Measurements from ENCODE around the gene CPNE6.
"Not testable (repeated sequence)": the region's sequence is repeated elsewhere in the genome, so short reads cannot be mapped to it uniquely, and the experiment has no call there.

CPNE6 gene

GRCh38 chr14:24071144-24071697 is at the start of gene CPNE6:
TSS of gene CPNE6 (plus strand) at chr14:24071562. CDS start at chr14:24072937, 1,375 bp downstream.
- no peak for DNase-seq

- DNase-seq, result not testable (repeated sequence)
These were observed 46.4 kb upstream of the CPNE6 start for GRCh38 chr14:24024939-24025418.

DNA sequence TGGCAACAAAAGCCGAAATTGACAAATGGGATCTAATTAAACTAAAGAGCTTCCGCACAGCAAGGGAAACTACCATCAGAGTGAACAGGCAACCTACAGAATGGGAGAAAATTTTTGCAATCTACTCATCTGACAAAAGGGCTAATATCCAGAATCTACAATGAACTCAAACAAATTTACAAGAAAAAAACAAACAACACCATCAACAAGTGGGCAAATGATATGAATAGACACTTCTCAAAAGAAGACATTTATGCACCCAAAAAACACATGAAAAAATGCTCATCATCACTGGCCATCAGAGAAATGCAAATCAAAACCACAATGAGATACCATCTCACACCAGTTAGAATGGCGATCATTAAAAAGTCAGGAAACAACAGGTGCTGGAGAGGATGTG is 41.7 kb upstream of the CPNE6 start:
- not testable (repeated sequence) for DNase-seq

DNA sequence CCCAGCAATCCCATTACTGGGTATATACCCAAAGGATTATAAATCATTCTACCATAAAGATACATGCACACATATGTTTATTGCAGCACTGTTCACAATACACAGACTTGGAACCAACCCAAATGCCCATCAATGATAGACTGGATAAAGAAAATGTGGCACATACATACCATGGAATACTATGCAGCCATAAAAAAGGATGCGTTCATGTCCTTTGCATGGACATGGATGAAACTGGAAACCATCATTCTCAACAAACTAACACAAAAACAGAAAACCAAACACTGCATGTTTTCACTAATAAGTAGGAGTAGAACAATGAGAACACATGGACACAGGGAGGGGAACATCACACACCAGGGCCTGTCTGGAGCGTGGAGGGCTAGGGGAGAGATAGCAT is 40.0 kb upstream of the CPNE6 start:
- DNase-seq, result not testable (repeated sequence)

GRCh38 chr14:24032727-24033418 is 38.5 kb upstream of the CPNE6 start:
- no peak for DNase-seq

DNA sequence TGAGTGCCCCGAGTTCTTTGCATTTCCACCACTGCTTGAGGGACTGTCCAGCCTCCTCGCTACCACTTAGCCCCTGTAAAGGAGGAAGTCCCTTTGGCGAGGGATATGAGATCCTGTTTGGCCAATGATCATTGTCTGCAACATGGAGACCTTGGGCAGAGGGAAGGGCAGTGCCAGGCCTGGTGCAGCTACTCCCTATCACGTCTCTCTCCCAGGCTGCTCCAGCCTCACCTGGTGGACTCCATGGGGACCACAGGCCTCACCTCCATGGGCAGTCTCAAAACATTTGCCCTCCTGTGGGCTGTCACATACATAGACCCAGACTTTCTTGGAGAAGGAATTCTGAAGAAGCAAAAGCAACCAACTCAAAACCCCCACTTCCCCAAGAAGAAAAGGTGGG is 35.6 kb upstream of the CPNE6 start:
- peak; percentile 32 for DNase-seq

DNA sequence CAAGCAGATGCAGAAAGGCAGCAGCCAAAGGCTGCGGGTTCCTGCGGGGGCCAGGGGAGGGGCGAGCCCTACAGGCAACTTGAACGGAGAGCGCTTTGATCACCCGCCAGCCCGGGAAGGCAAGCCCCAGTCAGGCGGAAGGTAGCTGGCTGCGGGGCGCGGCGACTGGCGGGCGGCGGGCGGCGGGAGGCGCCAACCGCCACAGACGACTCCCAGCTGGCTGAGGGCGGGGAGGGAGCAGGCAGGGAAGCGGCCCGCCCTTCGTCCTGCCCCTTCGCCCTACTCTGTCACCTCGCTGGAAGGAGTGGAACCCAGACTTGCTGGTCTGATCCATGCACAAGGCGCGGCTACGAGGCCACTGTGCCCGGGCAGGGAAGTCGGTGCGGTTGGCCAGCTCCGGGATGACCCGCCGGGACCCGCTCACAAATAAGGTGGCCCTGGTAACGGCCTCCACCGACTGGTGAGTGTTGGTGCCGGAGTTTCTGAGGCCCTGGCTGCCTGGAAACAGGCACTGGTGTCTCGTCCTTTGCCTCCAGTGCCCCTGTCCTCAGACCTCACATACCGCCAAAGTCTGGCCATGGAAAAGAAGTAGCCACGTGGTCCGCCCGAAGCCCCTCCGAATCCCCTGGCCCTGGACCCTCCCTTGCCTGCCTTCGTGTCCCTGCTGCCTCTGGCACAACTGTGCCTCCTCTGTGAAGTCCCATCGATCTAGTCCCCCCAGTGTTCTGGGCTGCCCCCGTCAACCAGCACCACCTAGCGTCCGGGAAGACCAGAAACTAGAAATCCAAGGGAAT is 35.0 kb upstream of the CPNE6 start:
- peak; percentile 85 for DNase-seq

DNA sequence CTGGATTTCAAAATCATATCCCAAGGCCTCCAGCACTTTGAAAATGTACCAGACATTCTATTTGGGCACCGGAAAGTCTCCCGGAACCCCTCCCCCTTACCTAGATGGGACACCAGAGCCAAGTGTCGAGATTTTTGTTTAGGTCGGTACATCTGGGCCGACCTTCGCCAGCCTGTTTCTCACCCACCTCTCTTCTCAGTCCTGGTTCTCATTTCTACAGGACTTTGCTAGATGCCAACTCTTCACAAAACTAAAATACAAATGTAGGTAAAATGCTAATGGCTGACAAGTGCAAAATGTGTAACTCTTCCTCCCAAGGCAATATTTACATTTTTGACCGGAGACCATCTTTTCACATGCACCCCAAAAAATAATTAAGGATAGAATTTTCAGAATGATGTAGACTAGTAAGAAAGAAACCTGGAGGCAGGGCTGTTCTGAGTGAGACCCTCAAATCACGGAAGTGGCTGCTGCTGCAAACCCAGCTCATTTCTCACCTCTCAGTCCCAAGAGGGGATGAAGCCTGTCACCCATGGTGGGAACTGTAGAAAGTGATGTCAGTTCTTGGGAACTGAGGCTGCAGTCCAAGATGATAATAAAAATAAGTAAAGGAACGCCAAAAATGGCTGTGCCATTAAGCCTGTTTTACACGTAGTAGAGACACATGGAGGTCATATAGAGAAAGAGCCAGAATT is 34.3 kb upstream of the CPNE6 start:
- not testable (repeated sequence) for DNase-seq

DNA sequence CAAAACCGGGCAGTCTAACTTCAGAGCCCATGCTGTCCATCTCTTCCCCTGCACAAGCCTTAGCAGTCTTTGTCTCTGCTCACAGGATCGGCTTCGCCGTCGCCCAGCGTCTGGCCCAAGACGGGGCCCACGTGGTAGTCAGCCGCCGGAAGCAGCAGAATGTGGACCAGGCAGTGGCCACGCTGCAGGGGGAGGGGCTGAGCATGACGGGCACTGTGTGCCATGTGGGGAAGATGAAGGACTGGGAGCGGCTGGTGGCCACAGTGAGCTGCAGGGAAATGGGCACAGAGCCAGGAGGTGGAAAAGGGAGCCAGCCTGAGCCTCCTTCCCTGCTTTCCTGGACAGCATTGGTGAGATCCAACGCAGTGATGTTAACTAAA is 33.7 kb upstream of the CPNE6 start:
- peak; percentile 78 for DNase-seq

DNA sequence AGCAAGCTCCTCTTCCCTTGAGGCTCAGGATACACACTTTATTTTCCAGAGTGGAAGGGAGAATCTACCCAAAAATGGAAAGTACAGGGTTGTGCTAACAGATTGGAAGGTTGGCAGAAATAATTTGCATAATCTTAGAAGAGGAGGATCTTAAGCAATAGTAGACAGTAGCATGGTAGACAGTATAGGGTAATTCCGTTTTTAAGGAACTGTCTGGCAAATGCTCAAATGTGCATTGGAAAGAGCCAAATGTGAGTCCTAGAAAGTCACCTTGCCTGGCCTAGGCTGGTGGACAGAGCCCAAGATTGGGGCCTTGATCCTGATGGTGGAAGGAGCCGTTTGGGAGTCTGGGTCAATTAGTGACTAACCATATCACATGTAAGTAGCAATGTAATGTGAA is 32.7 kb upstream of the CPNE6 start:
- DNase-seq, result no peak

- no peak for DNase-seq
These were observed 30.7 kb upstream of the CPNE6 start for GRCh38 chr14:24040692-24041091.

DNA sequence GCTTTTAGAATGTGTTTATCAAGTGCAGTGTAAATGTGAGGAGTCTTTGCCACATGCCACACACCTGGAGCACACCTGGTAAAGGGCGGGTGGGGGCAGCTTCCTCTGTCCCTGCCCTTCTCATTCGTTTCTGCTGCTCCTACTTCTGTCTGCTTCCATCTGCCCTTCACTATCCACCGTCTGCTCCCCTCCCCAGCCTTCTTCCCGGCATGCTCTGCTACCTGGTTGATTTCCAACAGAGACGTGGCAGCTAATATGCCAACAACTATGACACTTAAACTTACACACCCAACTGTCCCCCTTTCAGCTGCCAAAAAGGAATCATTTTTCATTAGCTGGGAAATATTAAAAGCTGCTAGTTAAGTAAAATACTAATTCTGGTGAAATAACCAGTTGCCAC is 28.6 kb upstream of the CPNE6 start:
- DNase-seq, result no peak

GRCh38 chr14:24049002-24049401 is 22.4 kb upstream of the CPNE6 start:
- DNase-seq, result not testable (repeated sequence)

DNA sequence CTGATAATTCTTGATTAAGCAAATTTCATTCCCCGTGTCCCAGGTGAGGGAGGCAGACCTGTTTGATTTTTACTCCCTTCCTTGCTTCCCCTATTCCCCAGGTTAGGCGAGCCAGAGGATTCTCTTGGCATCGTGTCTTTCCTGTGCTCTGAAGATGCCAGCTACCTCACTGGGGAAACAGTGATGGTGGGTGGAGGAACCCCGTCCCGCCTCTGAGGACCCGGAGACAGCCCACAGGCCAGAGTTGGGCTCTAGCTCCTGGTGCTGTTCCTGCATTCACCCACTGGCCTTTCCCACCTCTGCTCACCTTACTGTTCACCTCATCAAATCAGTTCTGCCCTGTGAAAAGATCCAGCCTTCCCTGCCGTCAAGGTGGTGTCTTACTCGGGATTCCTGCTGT is 20.6 kb upstream of the CPNE6 start:
- DNase-seq, result not testable (repeated sequence)

- DNase-seq, result no peak
These were observed 20.1 kb upstream of the CPNE6 start for GRCh38 chr14:24051176-24051788.

- DNase-seq, result peak; percentile 42
These were observed 19.3 kb upstream of the CPNE6 start, which contains the start of gene CARMIL3 for GRCh38 chr14:24051789-24052655. TSS of gene CARMIL3 (plus strand) at chr14:24052009. CDS start at chr14:24052154, 145 bp downstream.

DNA sequence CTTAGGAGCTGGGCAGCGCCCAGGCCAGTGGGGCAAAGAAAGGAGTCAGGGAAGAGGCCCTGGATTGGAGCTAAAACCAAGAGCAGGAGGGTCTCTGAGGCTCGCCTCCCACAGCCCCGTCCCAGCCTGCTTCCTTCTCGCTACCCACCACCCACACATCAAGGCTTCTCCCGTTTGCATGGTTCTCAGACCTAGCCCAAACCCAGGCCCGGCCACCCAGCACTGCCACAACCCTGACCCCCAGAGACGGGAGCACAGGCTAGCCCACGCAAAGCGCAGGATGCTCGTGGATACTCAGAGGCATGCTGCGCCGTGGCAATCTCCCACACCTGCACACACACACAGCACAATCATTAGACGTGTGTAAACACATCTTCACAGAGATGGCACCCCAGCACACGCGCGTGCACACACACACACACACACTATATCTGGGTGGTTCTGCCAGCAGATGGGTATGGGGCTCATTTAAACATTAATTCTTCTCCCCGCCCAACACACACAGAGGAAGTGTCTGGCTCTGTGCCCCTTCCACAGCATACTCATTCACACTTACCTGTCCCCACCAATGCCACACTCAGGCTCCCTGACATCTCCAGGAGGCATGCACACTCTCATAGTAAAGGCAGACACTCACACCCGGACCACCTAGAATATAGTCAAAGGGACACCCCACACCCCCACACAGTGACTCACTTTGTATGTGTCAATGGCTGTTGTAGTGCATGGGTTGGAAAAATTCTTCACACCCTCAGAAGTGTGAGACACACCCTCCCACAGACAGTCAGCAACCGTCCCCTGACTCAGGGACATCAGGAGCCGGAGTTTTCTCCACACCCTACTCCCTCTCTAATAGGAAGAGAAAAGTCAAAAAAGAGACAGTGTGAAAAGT is 18.5 kb upstream of the CPNE6 start:
- no peak for DNase-seq

DNA sequence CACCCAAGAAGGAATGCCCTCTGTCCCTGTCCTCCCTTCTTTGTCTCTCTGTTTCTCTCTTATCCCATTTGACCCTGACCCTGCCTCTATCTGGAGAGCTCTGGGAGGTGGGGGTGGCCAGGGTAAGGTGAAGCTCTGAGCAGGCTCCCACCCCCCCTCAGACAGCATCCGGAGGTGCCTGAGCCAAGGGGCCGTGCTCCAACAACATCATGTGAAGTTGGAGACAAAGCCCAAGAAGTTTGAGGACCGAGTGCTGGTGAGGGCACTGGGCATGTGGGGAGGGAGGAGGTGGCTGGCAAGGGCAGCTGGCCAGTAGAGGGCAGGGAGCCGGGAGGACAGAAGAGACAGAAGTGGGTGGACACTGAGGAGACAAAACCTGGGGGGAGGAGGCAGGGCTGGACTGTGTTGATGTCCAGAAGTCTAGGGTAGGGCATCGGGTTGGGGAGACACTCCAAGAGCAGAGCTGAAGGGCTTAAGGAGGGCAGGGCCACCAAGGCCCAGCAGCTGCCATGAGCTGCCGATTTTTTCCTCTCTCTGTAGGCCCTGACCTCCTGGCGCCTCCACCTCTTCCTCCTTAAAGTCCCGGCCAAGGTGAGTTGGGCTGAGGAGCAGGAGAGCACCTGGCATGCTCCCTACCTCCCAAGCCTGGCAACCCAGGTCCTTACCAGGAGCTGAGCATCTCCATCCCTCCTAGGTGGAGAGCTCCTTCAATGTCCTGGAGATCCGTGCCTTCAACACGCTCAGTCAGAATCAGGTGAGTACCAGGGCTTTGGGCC is 17.6 kb upstream of the CPNE6 start:
- no peak for DNase-seq

DNA sequence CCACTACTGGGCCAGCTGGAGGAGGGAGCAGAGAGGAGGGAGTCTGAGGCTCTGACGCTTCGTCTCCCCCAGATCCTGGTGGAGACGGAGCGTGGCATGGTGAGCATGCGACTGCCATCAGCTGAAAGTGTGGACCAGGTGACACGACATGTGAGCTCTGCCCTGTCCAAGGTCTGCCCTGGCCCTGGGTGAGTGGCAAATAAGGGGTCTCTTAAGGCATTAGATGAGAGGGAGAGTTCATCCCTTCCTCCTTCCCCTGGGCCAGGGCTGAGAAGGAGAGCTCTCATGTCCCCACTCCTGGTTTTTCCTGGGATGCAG is 17.1 kb upstream of the CPNE6 start:
- no peak for DNase-seq

- no peak for DNase-seq
These were observed 16.7 kb upstream of the CPNE6 start for GRCh38 chr14:24054646-24055045.
